ENCODE results near the gene SYNE1. TPM values are rescaled to one million over a fixed set of nuclear protein-coding genes. Genes with fewer than 3 reads are reported as not detected.
"Not testable (repeated sequence)": the region's sequence is repeated elsewhere in the genome, so short reads cannot be mapped to it uniquely, and the experiment has no call there.

The SYNE1 gene
- total RNA-seq, 1 donor from 2014 or later, result 288 TPM

DNA sequence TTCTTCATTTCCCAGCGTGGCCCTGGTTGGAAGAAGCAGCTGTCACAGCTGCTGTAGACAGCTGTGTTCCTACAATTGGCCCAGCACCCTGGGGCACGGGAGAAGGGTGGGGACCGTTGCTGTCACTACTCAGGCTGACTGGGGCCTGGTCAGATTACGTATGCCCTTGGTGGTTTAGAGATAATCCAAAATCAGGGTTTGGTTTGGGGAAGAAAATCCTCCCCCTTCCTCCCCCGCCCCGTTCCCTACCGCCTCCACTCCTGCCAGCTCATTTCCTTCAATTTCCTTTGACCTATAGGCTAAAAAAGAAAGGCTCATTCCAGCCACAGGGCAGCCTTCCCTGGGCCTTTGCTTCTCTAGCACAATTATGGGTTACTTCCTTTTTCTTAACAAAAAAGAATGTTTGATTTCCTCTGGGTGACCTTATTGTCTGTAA lies 537.0 kb downstream of the SYNE1 start:
- peak; percentile 22 for DNase-seq (ENCODE audit: low spot score)

- peak; percentile 36 for DNase-seq (ENCODE audit: low spot score)
Observed at GRCh38 chr6:152099446-152100182, 537.5 kb downstream of the SYNE1 start.

DNA sequence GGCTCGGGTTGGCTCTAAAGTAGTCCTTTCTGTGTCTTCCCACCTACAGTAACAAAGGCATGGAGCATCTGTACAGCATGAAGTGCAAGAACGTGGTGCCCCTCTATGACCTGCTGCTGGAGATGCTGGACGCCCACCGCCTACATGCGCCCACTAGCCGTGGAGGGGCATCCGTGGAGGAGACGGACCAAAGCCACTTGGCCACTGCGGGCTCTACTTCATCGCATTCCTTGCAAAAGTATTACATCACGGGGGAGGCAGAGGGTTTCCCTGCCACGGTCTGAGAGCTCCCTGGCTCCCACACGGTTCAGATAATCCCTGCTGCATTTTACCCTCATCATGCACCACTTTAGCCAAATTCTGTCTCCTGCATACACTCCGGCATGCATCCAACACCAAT lies 538.5 kb downstream of the SYNE1 start:
- no peak for DNase-seq (ENCODE audit: low spot score)

- peak; percentile 34 for DNase-seq (ENCODE audit: low spot score)
Observed at GRCh38 chr6:152096863-152097496, 540.2 kb downstream of the SYNE1 start.

DNA sequence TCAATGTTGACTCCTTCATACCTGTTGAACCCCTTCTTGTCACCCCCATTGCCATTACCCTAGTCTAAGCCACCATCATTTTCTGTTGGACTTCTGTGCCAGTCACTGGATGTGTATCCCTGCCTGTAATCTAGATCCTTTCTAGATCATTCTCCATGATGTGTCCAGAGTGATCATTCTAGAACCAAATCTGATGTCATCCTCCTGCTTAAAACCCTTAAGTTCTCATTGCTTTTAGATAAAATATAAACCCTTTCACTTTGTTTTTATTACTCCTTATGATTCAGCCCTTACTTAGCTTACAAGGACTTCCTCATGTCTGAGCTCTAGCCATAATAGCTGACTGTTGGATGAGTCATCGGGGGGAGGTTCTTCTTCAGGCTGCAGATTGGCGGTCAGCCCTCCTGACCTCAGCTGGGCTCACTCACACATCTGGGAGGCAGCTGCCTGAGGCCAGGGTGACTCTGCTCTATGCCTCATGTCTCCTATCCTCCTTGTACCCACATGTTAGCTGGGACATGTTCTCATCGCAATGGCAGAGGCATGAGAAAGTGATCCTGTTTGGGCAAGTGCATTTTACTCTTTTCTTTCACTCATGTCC lies 542.1 kb downstream of the SYNE1 start:
- peak; percentile 65 for DNase-seq (ENCODE audit: low spot score)

GRCh38 chr6:152094276-152094675 lies 542.9 kb downstream of the SYNE1 start:
- no peak for DNase-seq (ENCODE audit: low spot score)

DNA sequence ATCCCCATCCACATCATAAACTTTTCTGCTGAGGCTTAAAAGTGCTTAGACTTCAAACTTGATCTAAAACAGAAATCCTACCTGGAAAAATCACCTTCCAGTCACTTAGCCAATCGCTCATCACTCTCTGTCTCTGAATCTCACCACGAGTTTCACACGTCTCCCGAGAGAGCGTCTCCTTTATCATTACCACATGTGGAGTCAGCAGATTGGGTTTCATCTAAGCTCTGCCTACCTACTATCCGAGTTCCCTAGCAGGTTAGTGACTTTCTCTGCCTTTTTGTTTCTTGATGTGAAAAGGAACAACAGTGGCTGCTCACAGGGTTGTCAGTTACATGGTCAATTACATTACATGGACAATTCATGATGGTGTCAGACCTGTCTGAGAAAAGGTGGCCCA lies 543.5 kb downstream of the SYNE1 start:
- DNase-seq (ENCODE audit: low spot score), result no peak

DNA sequence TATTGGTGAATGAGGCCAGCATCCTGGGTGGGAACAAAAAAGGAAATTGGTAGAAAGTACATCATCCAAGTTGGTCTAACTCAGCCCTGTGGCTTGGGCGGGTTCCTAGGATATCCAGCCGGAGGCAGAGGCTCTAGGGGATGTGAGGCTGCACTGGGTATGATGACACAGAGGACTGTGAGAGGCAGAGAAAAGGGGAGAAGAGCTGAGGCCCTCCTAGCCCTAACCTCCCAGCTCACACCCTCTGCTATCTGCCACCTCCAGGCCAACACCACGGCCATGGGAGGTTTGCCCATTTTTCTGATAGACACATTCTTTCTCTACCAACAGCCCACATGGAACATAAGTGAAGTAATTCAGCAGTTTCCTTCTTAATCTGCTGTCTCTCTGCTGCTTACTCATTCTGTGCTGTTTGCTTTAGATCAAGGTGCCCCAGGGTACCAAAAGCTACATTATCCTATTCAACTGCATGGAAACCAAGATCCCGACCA lies 545.3 kb downstream of the SYNE1 start:
- DNase-seq (ENCODE audit: low spot score), result no peak

DNA sequence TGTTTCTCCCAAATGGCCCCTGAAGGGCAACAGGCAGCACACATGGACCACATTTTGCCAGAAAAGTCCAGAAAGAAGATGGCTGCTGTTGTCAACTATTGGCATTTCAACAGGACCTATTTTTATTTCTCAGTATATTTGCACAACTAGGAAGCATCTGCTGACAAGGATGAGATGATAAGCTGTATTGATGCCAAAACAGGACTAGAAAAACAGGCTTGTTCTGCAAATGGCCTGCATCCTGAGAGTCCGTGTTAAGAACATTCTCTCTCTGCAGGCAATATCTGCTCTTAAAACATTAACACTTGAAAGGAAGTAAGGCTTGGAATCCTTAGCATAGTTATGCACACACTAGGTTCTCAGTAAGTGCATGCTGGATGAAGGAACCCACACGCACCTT lies 546.0 kb downstream of the SYNE1 start:
- DNase-seq (ENCODE audit: low spot score), result peak; percentile 27

GRCh38 chr6:152089992-152090391 lies 547.2 kb downstream of the SYNE1 start:
- DNase-seq (ENCODE audit: low spot score), result no peak

DNA sequence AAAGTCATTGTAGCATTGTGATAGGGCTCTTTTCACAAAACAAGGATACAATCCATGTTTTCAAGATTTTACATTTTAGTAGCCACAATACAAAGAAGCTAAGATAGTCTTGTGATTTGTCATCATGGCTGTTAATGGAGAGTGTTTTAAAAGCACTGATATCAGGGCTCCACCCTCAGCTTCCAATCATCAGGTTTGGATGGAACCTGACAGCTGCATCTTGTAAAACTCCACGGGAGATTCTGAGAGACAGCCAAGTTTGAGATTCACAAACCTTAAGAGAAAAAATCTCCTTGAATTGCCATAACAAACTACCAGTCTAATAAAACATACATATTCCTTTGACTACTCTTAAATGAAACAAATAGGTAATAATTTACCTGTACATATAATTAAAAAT lies 549.5 kb downstream of the SYNE1 start:
- no peak for DNase-seq (ENCODE audit: low spot score)

GRCh38 chr6:152087096-152087495 lies 550.1 kb downstream of the SYNE1 start:
- DNase-seq (ENCODE audit: low spot score), result no peak

GRCh38 chr6:152086223-152086873 lies 550.8 kb downstream of the SYNE1 start:
- no peak for DNase-seq (ENCODE audit: low spot score)

DNA sequence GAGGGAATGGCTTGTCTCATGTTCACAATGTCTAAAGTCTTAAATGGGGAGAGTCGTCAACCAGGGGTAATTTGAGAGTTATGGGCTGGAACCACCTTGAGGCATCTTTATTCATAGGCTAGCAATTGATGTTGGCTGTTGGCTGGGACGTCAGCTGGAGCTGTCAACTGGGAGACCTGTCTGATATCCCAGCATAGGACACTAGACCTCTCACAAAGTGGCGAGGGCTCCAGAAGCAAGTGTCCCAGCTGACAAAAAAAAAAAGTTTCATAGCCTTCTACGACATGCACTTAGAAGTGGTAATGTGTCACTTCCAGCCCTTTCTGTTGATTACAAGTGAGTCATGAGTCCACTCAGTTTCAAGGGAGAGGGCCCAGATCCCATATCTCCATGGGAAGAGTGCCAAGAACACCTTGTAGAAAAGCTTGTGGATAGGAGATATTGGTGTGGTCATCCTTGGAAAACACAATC lies 551.7 kb downstream of the SYNE1 start:
- DNase-seq (ENCODE audit: low spot score), result no peak

DNA sequence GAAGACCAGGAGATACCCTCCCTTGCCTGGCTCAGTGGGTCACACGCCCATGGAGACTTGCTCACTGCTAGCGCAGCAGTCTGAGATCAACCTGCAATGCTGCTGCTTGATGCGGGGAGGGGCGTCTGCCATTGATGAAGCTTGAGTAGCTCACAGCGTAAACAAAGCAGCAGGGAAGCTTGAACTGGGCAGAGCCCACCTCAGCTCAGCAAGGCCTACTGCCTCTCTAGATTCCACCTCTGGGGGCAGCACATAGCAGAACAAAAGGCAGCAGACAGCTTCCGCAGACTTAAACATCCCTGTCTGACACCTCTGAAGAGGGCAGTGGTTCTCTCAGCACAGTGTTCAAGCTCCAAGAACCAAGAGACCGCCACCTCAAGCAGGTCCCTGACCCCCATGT lies 558.4 kb downstream of the SYNE1 start:
- no peak for DNase-seq (ENCODE audit: low spot score)

- DNase-seq (ENCODE audit: low spot score), result no peak
Observed at GRCh38 chr6:152078001-152078400, 559.2 kb downstream of the SYNE1 start.

GRCh38 chr6:152076242-152076641 lies 560.9 kb downstream of the SYNE1 start:
- not testable (repeated sequence) for DNase-seq (ENCODE audit: low spot score)

DNA sequence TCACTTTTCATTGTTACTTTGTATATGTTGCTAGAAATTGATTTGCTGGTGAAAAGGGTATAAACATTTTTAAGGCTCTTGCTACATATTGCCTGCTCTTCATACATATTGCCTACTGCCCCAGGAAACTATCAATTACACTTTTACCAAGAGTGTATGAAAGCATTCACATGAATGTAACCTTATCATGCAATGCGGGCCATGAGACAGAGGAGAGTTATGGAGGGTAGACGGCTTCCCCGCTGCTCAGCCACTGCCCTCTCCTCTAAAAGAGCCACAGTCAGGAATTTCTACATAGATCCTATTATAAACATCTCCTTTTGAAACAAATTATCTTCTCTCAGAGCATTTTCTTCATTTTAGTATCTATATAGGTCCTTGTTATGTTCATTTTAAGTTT lies 565.3 kb downstream of the SYNE1 start:
- DNase-seq (ENCODE audit: low spot score), result no peak
